HG02588 (cell line): ENCODE results near the gene MYO7A.

Source experiments
- ATAC-seq: cut with Tn5 transposase; IDR thresholded peaks from one replicate; pipeline ENCODE4 v1.9.1; 2021; ENCODE audit warnings: mild to moderate bottlenecking, moderate library complexity; ENCODE audit not compliant: unreplicated experiment

Gene MYO7A

GRCh38 chr11:77110836-77111235 is 17.2 kb upstream of the MYO7A start:
- ATAC-seq = no peak

GRCh38 chr11:77111277-77111676 is 16.8 kb upstream of the MYO7A start:
- ATAC-seq = no peak

- ATAC-seq = no peak
These were observed 16.1 kb upstream of the MYO7A start for GRCh38 chr11:77111946-77112345.

DNA sequence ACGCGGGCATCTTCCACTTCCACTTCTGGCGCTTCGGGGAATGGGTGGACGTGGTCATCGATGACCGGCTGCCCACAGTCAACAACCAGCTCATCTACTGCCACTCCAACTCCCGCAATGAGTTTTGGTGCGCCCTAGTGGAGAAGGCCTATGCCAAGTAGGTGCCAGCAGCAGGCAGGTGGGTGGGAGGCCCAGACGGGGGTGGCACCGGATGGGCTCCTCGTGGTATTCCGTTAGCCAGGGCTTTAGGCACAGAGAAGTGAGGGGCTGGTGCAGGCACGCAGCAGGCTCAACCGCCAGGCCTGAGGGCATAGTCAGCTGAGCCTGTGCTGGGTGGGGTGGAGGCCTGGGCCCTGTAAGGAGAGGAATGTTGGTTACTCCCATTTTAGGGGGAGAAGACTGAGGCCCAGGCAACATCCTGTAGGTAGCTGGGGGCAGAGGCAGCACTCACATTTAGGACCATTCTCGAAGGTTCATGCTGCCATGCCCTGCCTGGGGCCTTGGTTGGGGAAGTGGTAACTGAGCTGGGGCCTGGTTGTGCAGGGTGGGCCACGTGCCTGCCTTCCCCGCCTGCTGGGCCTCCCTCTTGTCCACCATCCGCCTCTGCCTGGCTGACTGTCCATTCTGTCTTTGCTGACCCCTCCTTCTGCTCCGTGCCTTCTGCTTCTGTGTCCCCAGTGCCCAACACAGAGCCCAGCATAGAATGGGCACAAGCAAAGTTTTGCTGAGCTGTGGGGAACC is 15.2 kb upstream of the MYO7A start:
- no peak for ATAC-seq

- no peak for ATAC-seq
These were observed 14.5 kb upstream of the MYO7A start for GRCh38 chr11:77113382-77114088.

DNA sequence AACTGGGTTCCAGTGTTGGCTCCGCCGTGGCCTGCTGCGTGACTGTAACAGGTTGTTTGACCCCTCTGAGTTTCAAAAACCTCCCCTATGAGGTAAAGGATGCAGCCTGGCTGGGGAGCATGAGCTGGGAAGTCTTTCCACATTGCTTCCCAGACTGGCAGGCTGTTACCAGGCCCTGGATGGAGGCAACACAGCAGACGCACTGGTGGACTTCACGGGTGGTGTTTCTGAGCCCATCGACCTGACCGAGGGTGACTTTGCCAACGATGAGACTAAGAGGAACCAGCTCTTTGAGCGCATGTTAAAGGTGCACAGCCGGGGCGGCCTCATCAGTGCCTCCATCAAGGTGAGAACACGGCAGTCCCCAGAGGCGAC is 14.0 kb upstream of the MYO7A start:
- ATAC-seq = no peak

GRCh38 chr11:77115181-77115611 is 12.8 kb upstream of the MYO7A start:
- no peak for ATAC-seq

GRCh38 chr11:77115956-77116355 is 12.1 kb upstream of the MYO7A start:
- no peak for ATAC-seq

- no peak for ATAC-seq
These were observed 10.6 kb upstream of the MYO7A start for GRCh38 chr11:77117492-77117891.

- ATAC-seq = no peak
These were observed 10.0 kb upstream of the MYO7A start for GRCh38 chr11:77118086-77118485.

GRCh38 chr11:77118971-77119370 is 9.1 kb upstream of the MYO7A start:
- ATAC-seq = no peak

- ATAC-seq = no peak
These were observed 8.5 kb upstream of the MYO7A start for GRCh38 chr11:77119531-77119936.

DNA sequence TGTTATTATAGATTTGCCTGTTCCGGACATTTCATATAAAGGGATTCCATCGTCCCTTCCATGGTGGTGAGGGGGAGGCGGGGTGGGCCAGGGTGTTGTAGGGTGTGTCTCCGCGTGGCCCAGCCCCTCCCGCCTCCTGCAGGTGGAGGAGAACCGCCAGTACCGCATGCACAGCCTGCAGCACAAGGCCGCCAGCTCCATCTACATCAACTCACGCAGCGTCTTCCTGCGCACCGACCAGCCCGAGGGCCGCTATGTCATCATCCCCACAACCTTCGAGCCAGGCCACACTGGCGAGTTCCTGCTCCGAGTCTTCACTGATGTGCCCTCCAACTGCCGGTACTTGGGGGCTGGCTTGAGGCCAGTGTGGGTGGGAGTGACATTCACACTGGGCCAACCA is 7.5 kb upstream of the MYO7A start:
- ATAC-seq = no peak

DNA sequence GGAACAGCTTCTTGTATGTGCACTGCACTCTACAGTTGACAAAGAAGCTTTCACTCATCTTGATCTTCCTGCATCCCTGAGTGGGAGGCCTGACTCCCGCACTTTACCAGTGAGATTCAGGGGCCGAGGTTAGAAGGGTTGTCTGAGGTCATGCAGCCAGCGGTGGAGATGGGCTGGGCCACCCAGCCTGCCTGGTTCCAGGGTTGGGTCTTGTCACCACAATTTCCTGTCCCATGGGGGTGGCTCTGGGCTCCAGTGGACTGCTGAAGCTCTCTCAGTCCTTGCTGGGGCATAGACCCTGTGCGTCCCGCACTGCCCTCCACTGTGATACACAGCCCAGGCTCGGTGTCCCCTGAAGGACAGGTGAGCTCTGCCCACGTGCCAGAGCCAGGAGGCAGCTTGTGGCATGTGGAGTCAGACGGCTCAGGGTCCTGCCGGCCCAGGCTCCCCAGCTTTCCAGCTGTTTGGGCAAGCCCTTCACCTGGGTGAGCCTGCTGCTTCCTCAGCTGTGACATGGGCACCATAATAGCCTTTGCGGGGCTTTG is 6.9 kb upstream of the MYO7A start:
- no peak for ATAC-seq

DNA sequence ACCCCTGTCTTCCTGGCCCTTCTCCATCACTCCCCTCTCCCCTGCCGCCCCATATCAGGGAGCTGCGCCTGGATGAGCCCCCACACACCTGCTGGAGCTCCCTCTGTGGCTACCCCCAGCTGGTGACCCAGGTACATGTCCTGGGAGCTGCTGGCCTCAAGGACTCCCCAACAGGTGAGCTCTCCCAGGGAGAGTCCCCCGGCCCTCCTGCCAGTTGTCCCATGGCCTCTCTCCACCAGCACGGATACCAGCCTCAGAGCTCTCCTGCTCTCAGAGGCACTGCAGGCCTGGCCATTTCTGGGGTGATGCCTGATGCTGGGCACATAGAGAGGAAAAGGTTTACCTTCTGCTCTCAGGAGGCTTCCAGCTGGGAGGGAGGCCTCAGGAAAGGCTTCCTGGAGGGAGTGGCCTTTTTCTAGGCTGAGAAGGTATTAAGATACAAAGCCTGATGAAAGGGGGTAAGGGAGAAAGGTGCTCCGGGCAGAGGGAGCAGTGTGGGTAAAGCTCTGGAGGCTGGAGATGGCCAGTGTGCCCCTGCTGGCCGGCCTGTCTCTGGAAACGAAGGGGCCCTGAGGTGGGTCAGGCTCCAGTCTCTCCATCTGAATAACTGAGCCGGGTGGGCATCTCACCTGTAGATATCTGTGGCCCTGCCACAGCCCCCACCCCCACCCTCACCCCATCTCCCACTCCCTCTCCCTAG is 6.0 kb upstream of the MYO7A start:
- ATAC-seq = no peak

GRCh38 chr11:77122576-77123212 is 5.4 kb upstream of the MYO7A start:
- no peak for ATAC-seq

DNA sequence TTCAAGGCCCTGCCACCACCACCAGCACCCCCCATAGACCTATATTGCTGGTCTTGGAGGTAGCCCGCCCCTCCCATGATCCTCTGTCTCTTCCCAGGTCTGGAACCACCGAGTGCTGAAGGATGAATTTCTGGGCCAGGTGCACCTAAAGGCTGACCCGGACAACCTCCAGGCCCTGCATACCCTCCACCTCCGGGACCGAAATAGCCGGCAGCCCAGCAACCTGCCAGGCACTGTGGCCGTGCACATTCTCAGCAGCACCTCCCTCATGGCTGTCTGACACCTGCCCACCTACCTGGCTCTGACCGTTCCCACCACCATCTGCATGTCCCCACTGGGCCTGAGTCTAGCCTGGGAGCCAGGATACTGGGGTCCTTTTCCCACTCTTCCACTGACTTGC is 4.5 kb upstream of the MYO7A start:
- no peak for ATAC-seq

DNA sequence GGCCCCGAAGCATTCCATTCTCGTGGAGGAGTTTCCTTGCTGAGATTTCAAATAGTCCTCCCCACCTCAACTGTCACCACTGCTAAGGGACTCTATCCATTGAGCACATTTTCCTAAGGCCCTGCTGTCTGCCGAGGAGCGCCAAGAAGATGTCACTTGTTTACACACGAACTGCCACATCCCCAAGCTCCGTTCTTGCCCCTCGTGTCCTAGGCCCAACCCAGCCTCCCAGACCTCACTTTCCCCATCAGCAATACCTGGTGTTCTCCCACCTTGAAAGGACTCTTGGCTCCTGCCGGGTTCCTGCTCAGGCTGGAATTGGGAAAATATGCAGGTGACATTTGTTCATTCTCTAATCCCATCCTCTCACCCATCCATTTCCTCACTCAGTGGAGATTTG is 4.0 kb upstream of the MYO7A start:
- no peak for ATAC-seq

DNA sequence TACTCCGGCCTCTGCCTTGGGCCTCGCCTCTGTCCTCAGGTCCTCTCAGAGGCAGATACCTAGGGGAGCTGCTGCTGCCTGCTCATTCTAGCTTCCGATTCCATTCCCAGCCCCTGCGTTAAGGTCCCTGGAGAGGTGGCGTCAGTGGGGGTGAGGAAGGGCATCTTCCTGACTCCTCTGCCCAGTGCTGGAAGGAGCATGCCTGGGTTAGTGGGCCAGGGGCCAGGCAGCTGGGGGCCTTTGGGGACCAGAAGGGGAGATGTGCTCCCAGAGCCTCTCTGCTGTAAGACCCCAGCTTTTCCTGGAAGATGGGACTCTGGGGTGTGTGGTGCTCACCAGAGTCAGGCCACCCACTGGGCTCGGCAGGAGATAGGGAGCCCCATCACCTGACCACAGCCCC is 3.6 kb upstream of the MYO7A start:
- no peak for ATAC-seq

DNA sequence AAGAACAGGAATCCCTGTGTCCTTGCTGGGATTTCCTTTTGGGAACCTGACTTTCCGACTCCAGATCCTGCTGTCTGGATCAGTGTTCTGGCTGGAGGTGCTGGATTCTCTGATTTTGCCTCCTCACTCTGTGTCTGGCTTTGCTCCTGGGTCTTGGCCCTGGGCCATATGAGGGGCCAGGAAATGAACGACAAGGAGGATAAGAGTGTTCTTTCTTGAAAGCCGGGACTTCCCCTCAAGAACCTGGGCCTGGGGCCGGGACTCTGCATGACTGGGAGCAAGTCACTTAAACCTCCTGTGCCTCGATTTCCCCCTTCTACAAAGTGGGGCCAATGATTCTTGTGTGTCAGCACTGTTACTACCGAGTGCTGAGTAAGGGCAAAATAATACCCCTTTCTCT is 2.9 kb upstream of the MYO7A start:
- ATAC-seq = no peak

GRCh38 chr11:77125695-77126094 is 2.4 kb upstream of the MYO7A start:
- ATAC-seq = no peak
